ENCODE data around the gene UGDH. TPM values are rescaled to one million over a fixed set of nuclear protein-coding genes. Genes with fewer than 3 reads are reported as not detected.

UGDH gene
- total RNA-seq, 1 experiment from 2014 or later, result 53.4 TPM

GRCh38 chr4:39451423-39452023 is 75.7 kb downstream of the UGDH start:
- H3K4me1 ChIP-seq (ENCODE audit: insufficient read depth, low read length), result peaks cover 2% of the 10 kb centered on the region
- peaks cover 20% of the 10 kb centered on the region for H3F3A ChIP-seq (ENCODE audit: low read length, unreplicated experiment)
- DNase-seq (no peak), ATAC-seq (no peak)
- no peak overlapping the region for H3K4me3 ChIP-seq (ENCODE audit: low read length)
- no peak overlapping the region for H3K4me2 ChIP-seq (ENCODE audit: low read length)
- no peaks in the 10 kb centered on the region for H3K9me3 ChIP-seq (ENCODE audit: low read length)
- H3K36me3 ChIP-seq (ENCODE audit: low read depth, low read length), result peaks cover 44% of the 10 kb centered on the region
- H3K79me2 ChIP-seq (ENCODE audit: low read length), result peaks cover 13% of the 10 kb centered on the region
- ChIA-PET POLR2A (ENCODE audit: unreplicated experiment) (no interaction called here), CTCF (no interaction called here)
- intact Hi-C loops (cut with micrococcal nuclease), result no loop called here
- no peak for TF ChIP-seq EZH2phosphoT487 (IDR thresholded peaks at IDR 0.05; ENCODE audit: borderline replicate concordance, low read length)
- no peak for TF ChIP-seq EZH2 (IDR thresholded peaks at IDR 0.05; ENCODE audit: low read length, unreplicated experiment)
- no peak for TF ChIP-seq CTCF (conservative IDR thresholded peaks at IDR 0.05; ENCODE audit: low read depth, low read length)
- no peak overlapping the region for H3K9ac ChIP-seq (ENCODE audit: low read length)
- H3K9me2 ChIP-seq (replicated peaks; ENCODE audit: low read length), result no peaks in the 10 kb centered on the region
- peaks cover 41% of the 10 kb centered on the region for H4K20me1 ChIP-seq (ENCODE audit: low read length)
- no peak overlapping the region for H3K27ac ChIP-seq (ENCODE audit: low read length)
- BruUV-seq (replicated peaks), result no TSS peak
- no peak overlapping the region for H2AFZ ChIP-seq (ENCODE audit: low read length)
- H3K27me3 ChIP-seq (ENCODE audit: low read length), result no peaks in the 10 kb centered on the region

GRCh38 chr4:39450618-39451017 is 76.6 kb downstream of the UGDH start:
- Histone ChIP-seq H3K9me2 (replicated peaks; ENCODE audit: low read length) (no peaks in the 10 kb centered on the region), H3K4me1 (ENCODE audit: insufficient read depth, low read length) (no peaks in the 10 kb centered on the region), H4K20me1 (ENCODE audit: low read length) (peaks cover 32% of the 10 kb centered on the region), H3K79me2 (ENCODE audit: low read length) (peaks cover 4% of the 10 kb centered on the region), H3K27ac (ENCODE audit: low read length) (no peak overlapping the region), H3K36me3 (ENCODE audit: low read depth, low read length) (peaks cover 36% of the 10 kb centered on the region), H2AFZ (ENCODE audit: low read length) (no peak overlapping the region), H3K4me2 (ENCODE audit: low read length) (no peak overlapping the region), H3F3A (ENCODE audit: low read length, unreplicated experiment) (peaks cover 20% of the 10 kb centered on the region), H3K27me3 (ENCODE audit: low read length) (no peaks in the 10 kb centered on the region), H3K4me3 (ENCODE audit: low read length) (no peak overlapping the region), H3K9me3 (ENCODE audit: low read length) (no peaks in the 10 kb centered on the region), H3K9ac (ENCODE audit: low read length) (no peak overlapping the region)
- intact Hi-C loops (cut with micrococcal nuclease), result no loop called here
- ATAC-seq (no peak), DNase-seq (no peak)
- TF ChIP-seq EZH2phosphoT487 (IDR thresholded peaks at IDR 0.05; ENCODE audit: borderline replicate concordance, low read length), result no peak
- TF ChIP-seq CTCF (conservative IDR thresholded peaks at IDR 0.05; ENCODE audit: low read depth, low read length), result no peak
- no peak for TF ChIP-seq EZH2 (IDR thresholded peaks at IDR 0.05; ENCODE audit: low read length, unreplicated experiment)
- ChIA-PET CTCF (no interaction called here), POLR2A (ENCODE audit: unreplicated experiment) (no interaction called here)
- BruUV-seq (replicated peaks), result no TSS peak

Other genes with a start within 250 kb of the UGDH start
- 43.9 and 51.6 TPM in 2 replicates for gene RFC1, start 161.1 kb downstream of the UGDH start, total RNA-seq (2014; rRNA removed)
- gene KLB, start 120.5 kb downstream of the UGDH start, total RNA-seq (2014; rRNA removed), result not detected in 2 replicates
- gene RPL9, start 68.5 kb downstream of the UGDH start, total RNA-seq (2014; rRNA removed), result 1,291 and 1,298 TPM in 2 replicates
- 6.6 and 8.3 TPM in 2 replicates for gene LIAS, start 68.4 kb downstream of the UGDH start, total RNA-seq (2014; rRNA removed)
- gene SMIM14, start 111.4 kb upstream of the UGDH start, total RNA-seq (2014; rRNA removed), result 3.3 and 4.8 TPM in 2 replicates
- 30.1 and 38.9 TPM in 2 replicates for gene UBE2K, start 170.7 kb upstream of the UGDH start, total RNA-seq (2014; rRNA removed)

Measured in PC-3 (cell line).